ENCODE data around the gene GUCA1A. TPM values are rescaled to one million over a fixed set of nuclear protein-coding genes. Genes with fewer than 3 reads are reported as not detected.
"Not testable (repeated sequence)": the region's sequence is repeated elsewhere in the genome, so short reads cannot be mapped to it uniquely, and the experiment has no call there.

Gene GUCA1A
- total RNA-seq, 1 donor from 2014 or later = not detected

- Mint-ChIP-seq H3K4me1 (ENCODE audit: low read depth) (peaks cover 38% of the 10 kb centered on the region), H3K9me3 (ENCODE audit: low read depth) (peaks cover 8% of the 10 kb centered on the region), H3K27ac (ENCODE audit: unreplicated experiment) (peak overlapping the region; percentile 91), H3K36me3 (ENCODE audit: low read depth) (peaks cover 2% of the 10 kb centered on the region), H3K27me3 (ENCODE audit: low read depth) (no peaks in the 10 kb centered on the region), H3K4me3 (ENCODE audit: unreplicated experiment) (no peak overlapping the region)
- no peak for TF ChIP-seq CTCF (IDR thresholded peaks at IDR 0.05)
- no peak for DNase-seq (ENCODE audit: low spot score)
These were observed 28.2 kb downstream of the GUCA1A start for GRCh38 chr6:42201382-42201781.

DNA sequence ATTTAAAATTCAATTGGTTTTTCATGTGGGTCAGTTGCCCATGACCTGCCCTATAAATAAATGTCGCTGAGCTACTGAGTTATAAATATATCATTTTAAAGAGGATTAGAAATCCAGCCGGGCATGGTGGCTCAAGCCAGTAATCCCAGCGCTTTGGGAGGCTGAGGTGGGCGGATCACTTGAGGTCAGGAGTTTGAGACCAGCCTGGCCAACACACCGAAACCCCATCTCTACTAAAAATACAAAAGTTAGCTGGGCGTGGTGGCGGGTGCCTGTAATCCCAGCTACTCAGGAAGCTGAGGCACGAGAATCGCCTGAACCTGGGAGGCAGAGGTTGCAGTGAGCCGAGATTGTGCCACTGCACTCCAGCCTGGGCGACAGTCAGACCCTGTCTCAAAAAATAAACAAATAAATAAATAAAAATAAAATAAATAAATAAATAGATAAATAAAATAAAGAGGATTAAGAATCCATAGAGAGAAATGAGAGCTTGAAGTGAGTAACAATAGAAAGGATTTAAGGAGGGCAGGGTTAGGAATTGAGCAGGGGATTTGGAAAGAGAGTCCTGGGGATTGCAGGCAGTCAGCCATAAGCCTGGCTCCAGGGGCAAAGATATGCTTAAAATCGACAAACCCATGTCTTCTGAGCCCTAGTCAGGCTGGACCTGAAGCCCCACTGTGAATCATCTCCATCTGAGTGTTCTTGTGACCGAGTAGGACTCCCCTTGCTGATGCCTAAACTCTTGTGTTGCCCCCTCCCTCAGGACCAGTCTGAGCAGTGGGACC is 29.2 kb downstream of the GUCA1A start:
- H3K36me3 Mint-ChIP-seq (ENCODE audit: low read depth); H3K4me3 Mint-ChIP-seq (ENCODE audit: unreplicated experiment); H3K27me3 Mint-ChIP-seq (ENCODE audit: low read depth); H3K9me3 Mint-ChIP-seq (ENCODE audit: low read depth); DNase-seq (ENCODE audit: low spot score): not testable (repeated sequence)
- Mint-ChIP-seq H3K27ac (ENCODE audit: unreplicated experiment) (peak overlapping the region; percentile 41), H3K4me1 (ENCODE audit: low read depth) (peaks cover 38% of the 10 kb centered on the region)

DNA sequence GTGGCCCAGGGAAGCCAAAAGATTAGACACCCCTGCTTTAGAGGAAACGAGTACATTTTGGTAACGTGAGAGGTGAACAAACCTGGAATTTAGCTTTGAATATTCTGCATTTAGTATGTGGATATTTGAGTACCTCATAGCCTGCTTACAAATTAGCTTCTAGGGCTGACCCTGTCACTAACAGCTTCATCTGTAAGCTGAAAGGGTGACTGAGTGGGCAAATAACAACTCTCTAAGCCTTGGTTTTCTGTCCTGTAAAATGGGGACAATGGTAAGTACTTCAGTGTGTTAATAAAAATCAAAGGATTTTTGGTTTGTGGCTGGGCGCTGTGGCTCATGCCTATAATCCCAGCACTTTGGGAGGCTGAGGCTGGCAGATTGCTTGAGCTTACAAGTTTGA is 30.0 kb downstream of the GUCA1A start:
- DNase-seq (ENCODE audit: low spot score) = no peak
- no peak for TF ChIP-seq CTCF (IDR thresholded peaks at IDR 0.05)
- Mint-ChIP-seq H3K4me3 (ENCODE audit: unreplicated experiment) (no peak overlapping the region), H3K36me3 (ENCODE audit: low read depth) (peaks cover 9% of the 10 kb centered on the region), H3K4me1 (ENCODE audit: low read depth) (peaks cover 38% of the 10 kb centered on the region), H3K9me3 (ENCODE audit: low read depth) (peaks cover 8% of the 10 kb centered on the region), H3K27ac (ENCODE audit: unreplicated experiment) (no peak overlapping the region), H3K27me3 (ENCODE audit: low read depth) (no peaks in the 10 kb centered on the region)

- peaks cover 31% of the 10 kb centered on the region for H3K4me1 Mint-ChIP-seq (ENCODE audit: low read depth)
- DNase-seq (ENCODE audit: low spot score) = no peak
- peaks cover 2% of the 10 kb centered on the region for H3K9me3 Mint-ChIP-seq (ENCODE audit: low read depth)
- peak overlapping the region; percentile 2 for H3K27ac Mint-ChIP-seq (ENCODE audit: unreplicated experiment)
- no peak for TF ChIP-seq CTCF (IDR thresholded peaks at IDR 0.05)
- H3K36me3 Mint-ChIP-seq (ENCODE audit: low read depth) = peaks cover 19% of the 10 kb centered on the region
- no peak overlapping the region for H3K4me3 Mint-ChIP-seq (ENCODE audit: unreplicated experiment)
- H3K27me3 Mint-ChIP-seq (ENCODE audit: low read depth) = no peaks in the 10 kb centered on the region
These were observed 31.7 kb downstream of the GUCA1A start for GRCh38 chr6:42204768-42205282.

GRCh38 chr6:42207559-42207958 is 34.4 kb downstream of the GUCA1A start:
- H3K4me3 Mint-ChIP-seq (ENCODE audit: unreplicated experiment); DNase-seq (ENCODE audit: low spot score); H3K27ac Mint-ChIP-seq (ENCODE audit: unreplicated experiment); H3K27me3 Mint-ChIP-seq (ENCODE audit: low read depth); H3K9me3 Mint-ChIP-seq (ENCODE audit: low read depth): not testable (repeated sequence)
- peaks cover 17% of the 10 kb centered on the region for H3K4me1 Mint-ChIP-seq (ENCODE audit: low read depth)
- H3K36me3 Mint-ChIP-seq (ENCODE audit: low read depth) = peaks cover 25% of the 10 kb centered on the region

DNA sequence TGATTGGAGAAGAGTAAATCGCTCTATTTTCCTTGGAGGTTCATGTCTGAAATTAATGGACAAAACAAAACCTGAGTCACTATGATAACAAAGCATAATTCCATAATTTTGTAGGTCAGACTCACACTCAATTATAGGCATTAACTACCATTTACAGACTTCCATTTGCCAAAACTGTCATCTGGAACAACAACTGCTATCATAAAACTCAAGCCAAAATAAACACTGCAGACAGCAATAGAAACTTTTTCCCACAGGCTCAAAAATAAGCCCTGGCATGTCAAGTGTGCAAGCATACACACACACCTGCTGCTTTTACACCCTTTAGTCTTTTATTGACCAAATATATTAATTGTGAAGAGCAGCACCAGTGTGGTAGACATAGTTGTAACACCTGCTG is 37.4 kb downstream of the GUCA1A start:
- Mint-ChIP-seq H3K9me3 (ENCODE audit: low read depth) (no peaks in the 10 kb centered on the region), H3K36me3 (ENCODE audit: low read depth) (peaks cover 24% of the 10 kb centered on the region), H3K27ac (ENCODE audit: unreplicated experiment) (peak overlapping the region; percentile 78), H3K27me3 (ENCODE audit: low read depth) (no peaks in the 10 kb centered on the region), H3K4me3 (ENCODE audit: unreplicated experiment) (no peak overlapping the region), H3K4me1 (ENCODE audit: low read depth) (peaks cover 12% of the 10 kb centered on the region)
- no peak for DNase-seq (ENCODE audit: low spot score)
- TF ChIP-seq CTCF (IDR thresholded peaks at IDR 0.05) = no peak

All from chondrocyte (in vitro differentiated cells).